NCI-H2107 treated with DMSO at 0.1 percent for 48 hours (cell line): ENCODE results near the gene MUC5AC.

Source experiments
- DNase-seq: peaks from one replicate; lab custom pipeline; 2025; ENCODE audit not compliant: unreplicated experiment; lab: John Stamatoyannopoulos, UW

The MUC5AC gene

DNA sequence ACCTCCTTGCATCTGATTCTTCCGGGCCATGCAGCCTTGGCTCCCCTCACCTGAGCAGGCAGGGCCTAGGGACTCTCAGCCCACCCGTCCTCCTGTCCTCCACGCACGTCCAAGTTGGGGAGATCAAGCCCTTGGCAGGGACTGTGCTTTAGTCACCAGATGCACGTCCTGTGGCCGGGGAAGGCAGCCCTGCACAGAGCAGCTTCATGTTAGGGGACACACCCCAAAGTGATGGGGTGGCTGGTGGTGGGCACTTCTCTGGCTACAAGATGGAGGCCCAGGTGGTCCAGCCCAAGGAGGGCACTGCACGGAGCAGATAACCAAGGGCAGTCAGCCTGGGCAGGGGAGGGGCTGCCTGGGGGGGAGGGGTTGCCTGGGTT is 66.3 kb downstream of the MUC5AC start:
- no peak for DNase-seq

DNA sequence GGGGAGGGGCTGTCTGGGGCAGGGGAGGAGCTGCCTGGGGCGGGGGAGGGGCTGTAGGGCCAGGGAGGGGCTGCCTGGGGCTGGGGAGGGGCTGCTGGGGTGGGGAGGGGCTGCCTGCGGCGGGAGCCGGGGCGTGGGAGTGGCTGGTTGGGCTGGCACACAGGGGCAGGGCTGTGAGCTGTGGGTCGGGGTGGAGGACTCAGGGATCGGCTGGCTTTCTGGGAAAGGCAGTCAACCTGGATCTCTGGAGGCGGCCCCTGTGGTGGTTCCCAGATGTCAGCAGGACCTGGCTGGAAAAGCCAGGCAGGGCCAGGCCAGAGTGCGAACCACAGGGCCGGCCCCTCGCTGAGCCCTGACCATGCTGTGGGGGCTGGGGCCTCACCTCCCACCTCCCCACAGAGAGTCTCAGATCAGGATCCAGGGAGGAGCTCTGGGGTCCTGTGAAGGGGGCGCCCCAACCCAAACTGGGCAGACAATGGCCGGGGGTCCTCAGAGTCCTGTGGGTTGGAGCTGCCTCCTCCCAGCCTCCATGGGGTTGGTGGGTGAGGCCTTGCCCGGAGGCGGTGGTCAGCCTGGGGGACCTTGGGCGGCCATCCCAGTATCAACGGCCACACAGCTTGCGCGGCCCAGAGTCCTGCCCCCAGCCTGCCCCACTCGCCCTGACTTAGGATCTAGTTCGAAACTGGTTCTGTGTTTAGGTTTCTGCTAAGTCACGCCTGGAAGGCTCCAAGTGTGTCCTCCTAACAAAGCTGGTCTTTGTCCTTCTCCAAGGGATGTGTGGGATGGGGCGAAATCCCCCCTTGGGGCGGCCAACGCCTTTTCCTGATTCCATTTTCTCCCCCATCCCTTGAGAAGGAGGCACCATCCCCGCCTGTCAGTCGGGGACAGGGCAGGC is 67.0 kb downstream of the MUC5AC start:
- DNase-seq, result no peak

DNA sequence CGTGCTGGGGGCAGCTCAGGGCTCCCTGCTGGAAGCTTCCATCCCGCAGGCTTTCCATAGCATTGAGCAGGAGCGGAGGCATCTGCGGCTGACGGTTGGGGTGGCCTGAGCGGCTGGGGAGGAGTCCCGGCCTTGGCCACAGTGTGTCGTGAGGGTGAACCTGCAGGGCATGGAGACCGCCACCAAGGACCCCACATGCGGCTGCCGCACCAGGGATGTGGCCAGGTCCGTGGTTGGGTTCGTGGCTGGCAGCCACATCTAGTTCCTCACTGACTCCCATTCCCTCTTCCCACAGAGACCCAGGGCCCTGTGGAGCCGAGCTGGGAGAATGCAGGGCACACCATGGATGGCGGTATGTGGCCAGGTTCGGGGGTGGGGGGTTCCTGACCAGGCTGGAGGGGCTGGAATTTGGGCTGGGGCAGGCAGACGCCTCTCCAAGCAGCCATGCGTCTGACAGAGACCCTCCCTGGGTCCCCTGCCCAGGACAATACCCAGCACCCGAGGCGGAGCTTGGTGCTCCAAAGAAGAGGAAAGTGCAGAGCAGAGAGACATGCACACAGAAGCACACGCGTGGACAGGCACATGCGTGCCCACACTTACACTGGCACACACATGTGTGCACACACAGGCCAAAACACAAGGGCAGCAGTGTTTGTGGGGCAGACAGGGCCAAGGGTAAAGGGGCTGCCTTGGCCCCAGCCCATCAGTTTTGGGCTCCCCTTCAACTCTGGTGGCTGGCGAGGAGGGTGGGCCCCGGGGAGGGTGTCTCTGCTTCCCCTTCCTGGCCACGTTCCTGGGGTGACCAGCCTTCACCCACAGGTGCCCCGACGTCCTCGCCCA is 67.9 kb downstream of the MUC5AC start:
- DNase-seq, result no peak

DNA sequence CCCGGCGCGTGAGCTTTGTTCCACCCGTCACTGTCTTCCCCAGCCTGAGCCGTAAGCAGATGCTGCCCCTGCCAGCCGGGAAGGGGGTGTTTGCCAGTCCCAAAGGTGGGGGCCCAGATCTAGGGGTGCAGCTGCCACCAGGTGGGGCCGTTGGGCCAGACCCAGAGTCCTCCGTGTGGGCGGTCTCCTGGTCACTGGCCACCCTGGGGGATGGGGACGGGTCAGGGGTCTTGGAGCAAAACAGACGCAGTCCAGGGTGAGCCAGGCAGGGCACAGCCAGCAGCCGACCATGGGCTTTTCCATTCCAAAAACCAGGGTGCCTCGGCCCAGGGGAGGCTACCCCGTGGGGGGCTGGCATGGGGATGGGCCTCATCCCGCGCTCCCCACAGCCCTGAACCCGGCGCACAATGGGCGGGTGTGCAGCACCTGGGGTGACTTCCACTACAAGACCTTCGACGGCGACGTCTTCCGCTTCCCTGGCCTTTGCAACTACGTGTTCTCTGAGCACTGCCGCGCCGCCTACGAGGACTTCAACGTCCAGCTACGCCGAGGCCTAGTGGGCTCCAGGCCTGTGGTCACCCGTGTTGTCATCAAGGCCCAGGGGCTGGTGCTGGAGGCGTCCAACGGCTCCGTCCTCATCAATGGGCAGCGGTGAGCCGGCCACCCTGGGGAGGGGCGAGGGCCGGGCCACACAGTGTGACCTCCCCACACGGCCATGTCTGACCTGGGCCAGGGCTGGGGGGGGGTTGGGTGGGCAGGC is 68.7 kb downstream of the MUC5AC start:
- DNase-seq, result no peak

DNA sequence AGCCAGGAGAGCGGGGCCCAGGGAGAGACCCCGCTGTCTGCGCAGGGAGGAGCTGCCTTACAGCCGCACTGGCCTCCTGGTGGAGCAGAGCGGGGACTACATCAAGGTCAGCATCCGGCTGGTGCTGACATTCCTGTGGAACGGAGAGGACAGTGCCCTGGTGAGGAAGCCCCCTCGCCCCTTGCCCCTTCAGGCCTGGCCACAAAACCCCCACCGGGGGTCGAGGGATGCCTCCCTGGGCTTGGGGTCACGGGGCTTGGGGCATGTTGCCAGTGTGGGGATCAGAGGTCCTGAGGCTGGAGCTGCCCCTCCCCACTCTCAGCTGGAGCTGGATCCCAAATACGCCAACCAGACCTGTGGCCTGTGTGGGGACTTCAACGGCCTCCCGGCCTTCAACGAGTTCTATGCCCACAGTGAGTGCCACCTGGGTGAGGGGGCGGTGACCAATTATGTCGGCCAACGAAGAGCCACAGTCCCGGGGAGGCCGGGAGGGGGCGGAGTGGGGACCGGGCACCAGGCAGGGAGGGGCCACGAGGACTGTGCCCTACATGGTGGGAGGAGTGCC is 69.3 kb downstream of the MUC5AC start:
- no peak for DNase-seq

DNA sequence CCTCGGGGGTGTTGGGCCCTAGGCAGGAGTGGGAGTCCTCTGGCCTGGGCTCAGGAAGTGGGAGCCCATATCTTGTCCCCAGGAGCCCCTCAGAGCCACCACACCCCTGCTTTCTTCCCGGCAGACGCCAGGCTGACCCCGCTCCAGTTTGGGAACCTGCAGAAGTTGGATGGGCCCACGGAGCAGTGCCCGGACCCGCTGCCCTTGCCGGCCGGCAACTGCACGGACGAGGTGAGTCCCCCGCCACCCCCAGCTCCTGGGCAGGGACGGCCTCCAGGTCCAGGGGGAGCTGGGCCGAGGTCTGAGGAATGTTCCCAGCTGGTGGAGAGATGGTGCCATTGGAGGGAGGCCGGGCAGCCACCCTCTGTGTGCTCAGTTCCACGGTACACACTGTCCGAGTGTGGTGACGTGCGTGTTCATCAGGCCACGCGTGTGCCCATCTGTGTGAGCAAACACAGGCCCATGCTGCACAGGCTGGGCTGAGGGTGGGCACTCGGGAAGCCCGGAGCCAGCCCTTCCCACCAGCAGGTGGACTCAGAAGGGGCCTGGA is 69.9 kb downstream of the MUC5AC start:
- no peak for DNase-seq

DNA sequence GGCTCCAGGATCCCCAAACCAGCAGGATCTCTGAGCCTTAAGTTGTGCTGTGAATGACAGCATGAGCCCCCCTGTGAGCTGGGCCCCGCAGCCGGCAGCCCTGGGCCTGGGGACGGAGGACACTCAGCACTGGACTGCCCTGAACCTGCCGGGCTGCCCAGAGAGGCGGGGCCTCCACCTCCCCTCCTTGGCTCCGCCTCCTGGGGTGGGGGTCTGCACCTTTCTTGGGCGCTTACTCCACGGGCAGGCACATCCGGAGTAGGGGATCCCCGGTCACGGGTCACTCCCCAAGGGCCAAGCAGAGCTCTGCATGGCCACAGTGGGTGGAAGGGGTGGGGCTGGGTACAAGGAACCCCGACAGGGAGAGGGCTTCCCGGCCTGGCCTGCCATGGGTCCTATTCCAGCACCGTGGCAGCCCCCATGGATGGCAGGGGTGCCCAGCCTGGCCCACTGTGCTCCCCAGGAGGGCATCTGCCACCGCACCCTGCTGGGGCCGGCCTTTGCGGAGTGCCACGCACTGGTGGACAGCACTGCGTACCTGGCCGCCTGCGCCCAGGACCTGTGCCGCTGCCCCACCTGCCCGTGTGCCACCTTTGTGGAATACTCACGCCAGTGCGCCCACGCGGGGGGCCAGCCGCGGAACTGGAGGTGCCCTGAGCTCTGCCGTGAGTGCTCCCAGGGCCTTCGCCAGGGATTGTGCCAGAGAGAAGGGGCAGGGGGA is 70.5 kb downstream of the MUC5AC start:
- no peak for DNase-seq

DNA sequence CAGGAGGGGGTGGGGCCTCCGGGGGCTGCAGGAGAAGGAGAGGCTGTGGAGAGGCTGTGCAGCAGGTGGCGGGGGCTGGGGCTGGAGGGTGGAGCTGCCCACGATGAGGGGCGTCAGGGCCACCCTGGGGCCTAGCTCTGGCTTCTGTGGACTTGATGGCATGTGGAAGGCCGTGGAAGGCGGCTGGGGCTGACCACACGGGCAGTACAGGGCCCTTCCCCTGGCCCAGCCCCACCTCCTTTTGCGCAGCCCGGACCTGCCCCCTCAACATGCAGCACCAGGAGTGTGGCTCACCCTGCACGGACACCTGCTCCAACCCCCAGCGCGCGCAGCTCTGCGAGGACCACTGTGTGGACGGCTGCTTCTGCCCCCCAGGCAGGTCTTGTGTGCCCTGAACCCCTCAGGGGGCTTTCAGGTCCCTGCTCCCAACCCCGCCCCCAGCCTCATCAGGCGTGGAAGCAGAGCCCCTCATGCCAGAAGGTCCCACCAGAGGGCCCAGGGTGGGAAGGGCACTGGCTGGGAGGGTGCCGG is 71.2 kb downstream of the MUC5AC start:
- no peak for DNase-seq

DNA sequence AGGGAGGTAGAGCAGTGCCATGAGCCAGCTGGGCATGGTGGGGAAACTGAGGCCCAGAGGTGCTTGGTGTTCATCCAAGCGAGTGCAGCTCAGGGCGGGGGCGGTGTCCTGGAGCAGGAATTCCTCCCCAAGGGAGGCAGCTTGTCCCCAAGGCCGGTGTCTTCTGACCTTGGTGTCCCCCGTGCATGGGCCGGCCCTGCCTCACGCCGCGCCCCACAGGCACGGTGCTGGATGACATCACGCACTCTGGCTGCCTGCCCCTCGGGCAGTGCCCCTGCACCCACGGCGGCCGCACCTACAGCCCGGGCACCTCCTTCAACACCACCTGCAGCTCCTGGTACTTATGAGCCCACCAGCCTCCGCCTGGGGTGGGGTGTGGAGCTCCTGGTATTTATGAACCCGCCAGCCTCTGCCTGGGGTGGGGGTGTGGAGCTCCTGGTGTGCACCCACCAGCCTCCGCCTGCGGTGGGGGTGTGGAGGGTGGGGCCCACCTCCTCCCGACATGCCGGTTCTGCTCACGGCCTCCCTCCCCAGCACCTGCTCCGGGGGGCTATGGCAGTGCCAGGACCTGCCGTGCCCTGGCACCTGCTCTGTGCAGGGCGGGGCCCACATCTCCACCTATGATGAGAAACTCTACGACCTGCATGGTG is 71.8 kb downstream of the MUC5AC start:
- DNase-seq, result no peak

DNA sequence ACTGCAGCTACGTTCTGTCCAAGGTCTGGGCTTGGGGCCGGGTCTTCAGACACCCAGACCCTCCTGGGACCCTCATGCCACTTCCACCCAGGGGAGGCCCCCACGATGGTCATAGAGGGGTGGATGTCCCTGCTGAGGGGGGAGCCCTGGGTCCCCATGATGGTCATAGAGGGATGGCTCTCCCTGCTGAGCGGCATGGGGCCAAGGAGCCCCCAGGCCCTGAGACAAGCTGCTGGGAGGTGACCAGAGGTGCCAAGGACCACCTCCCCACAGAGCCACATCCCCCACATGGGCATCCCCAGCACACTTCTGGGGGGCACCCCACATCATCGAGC is 72.3 kb downstream of the MUC5AC start:
- no peak for DNase-seq

DNA sequence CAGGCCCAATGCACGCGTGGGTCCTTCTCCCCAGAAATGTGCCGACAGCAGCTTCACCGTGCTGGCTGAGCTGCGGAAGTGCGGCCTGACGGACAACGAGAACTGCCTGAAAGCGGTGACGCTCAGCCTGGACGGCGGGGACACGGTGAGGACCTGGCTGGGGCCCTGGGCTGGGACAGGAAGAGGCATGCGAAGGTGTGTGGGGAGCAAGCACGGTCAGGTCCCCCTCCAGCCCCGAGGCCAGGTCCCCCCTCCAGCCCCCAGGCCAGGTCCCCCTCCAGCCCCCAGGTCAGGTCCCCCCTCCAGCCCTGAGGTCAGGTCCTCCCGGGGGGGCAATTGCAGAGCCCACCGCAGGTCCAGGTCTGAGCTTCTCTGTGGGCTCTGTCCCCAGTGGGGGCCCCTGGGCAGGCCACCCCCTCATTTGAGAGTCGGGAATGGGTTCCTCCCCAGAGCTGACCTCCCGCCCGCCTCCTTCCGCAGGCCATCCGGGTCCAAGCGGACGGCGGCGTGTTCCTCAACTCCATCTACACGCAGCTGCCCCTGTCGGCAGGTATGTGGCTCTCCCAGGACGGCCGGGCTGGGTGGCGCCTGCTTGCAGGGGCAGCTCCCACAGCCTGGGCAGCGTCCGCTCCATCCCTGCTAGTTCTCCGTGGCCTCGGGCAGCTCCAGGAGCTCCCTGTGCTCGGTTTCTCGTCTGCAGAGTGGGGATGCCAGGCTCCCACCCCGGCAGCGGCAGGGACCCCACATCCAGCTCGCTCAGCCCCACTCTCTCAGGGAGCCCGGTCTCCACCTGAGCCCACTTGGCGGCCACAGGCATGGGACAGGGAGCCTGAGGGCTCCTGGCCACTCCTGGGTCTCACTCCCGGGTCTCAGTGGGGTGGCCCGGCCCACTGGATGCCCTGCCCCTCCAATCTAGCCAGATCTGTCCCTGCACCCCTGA is 73.0 kb downstream of the MUC5AC start:
- DNase-seq, result no peak

DNA sequence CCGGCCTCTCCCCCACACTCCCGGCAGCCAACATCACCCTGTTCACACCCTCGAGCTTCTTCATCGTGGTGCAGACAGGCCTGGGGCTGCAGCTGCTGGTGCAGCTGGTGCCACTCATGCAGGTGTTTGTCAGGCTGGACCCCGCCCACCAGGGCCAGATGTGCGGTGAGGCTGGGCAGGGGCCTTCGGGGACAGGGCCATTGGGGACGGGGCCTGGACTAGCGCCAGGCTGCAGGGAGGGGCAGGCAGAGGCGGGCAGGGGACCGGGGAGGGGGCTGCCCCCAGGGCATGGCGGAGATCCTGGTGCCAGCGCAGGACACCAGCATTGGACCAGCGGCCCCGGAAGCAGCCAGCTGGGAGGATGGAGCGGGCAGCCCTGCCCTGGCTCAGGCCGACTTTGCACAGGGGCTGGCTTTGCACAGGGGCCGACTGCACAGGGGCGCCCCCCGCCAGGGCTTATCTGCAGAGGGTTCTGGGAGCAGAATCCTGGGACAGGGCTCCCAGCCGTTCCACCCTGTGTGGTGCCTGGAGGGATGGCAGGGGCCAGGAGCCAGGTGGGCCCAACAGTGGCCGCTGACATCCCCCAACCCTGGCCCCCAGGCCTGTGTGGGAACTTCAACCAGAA is 73.8 kb downstream of the MUC5AC start:
- no peak for DNase-seq

DNA sequence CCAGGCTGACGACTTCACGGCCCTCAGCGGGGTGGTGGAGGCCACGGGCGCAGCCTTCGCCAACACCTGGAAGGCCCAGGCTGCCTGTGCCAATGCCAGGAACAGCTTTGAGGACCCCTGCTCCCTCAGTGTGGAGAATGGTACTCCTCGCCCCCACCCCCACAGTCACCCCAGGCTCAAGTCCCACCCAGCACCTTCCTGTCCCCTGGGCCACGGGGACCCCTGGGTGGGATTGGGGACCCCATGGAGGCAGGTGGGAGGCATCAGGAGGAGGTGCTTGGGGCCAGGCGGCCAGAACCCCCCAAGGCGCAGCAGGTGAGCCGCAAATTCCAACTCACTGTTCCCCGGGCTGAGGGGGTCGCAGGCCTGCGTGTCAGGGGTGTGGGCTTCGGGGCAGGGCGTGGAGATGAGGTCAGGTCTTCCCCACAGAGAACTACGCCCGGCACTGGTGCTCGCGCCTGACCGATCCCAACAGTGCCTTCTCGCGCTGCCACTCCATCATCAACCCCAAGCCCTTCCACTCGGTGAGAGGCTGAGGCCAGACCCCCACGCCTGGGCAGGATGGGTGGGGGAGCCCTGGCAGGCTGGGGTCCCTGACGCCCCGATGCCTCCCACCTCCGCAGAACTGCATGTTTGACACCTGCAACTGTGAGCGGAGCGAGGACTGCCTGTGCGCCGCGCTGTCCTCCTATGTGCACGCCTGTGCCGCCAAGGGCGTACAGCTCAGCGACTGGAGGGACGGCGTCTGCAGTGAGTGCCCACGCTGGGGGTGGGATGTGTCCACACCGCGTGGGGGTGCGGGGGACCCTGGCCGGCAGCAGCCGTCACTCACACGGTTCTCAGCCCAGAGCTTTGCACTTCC is 74.5 kb downstream of the MUC5AC start:
- DNase-seq, result no peak

DNA sequence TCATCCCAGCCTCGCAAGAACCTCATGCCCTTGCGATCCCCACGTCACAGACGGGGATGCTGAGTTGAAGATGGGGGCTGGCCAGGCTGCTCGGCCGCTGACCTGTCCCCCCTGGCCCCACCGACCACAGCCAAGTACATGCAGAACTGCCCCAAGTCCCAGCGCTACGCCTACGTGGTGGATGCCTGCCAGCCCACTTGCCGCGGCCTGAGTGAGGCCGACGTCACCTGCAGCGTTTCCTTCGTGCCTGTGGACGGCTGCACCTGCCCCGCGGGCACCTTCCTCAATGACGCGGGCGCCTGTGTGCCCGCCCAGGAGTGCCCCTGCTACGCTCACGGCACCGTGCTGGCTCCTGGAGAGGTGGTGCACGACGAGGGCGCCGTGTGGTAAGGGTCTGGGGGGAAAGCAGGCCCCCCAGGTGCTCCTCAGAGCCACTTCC is 75.1 kb downstream of the MUC5AC start:
- DNase-seq, result no peak

DNA sequence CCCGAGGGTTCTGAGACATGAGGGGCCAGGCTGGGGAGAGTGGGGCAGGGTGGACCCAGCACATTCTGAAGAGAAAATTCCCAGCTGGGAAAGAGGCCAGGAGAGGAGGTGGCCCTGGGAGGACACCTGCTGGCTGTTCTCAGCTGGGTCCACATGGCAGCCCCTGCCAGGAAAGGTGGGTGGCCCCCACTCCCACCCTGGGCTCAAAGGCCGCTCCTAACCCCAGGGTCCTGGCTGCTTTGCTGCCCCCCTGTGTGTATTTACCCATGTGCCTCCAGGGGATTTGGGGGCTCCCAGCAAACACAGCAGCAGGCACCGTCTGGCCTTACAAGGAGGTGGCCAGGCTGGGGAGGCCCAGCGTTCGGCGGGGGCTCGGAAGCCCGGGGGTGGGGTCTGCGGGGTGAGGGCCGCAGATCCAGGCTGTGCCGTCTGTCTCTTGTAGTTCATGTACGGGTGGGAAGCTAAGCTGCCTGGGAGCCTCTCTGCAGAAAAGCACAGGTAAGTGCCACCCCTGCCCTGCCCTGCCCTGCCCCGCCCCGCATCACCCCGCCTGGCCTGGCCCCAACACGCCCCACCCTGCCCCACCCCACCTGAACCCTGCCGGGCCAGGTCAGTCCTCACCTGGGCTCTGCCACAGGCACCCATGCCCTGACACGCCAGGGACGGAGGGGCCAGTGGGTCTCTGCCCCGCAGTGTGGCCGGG is 75.7 kb downstream of the MUC5AC start:
- DNase-seq, result no peak

DNA sequence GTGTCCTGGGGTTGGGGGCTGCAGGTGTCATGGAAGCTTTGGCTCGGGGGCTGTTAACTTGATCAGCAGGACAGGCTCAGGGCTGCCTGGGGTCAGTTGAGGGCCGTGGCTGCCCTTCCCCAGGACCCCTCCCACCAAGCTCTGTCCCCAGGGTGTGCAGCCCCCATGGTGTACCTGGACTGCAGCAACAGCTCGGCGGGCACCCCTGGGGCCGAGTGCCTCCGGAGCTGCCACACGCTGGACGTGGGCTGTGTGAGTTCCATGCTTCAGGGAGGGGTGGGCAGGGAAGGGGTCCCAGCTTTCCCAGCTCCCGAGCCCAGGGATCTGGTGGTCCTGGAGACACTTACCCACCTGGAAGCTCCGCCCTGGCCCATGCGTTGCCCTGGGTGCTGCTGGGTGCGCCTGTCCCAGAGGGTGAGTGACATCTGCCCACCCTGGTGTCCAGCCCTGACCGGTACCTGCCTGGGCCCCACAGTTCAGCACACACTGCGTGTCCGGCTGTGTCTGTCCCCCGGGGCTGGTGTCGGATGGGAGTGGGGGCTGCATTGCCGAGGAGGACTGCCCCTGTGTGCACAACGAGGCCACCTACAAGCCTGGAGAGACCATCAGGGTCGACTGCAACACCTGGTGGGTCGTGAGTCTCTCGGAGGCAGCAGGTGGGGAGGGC is 76.4 kb downstream of the MUC5AC start:
- DNase-seq, result no peak
